Omental fat pad (tissue), 4 donors: ENCODE results near the gene TOX2. TPM values are rescaled to one million over a fixed set of nuclear protein-coding genes. Genes with fewer than 3 reads are reported as not detected.

Experiments
- ATAC-seq: fragments of 150-250 bp; one replicate; pipeline ENCODE4 v1.9.1; 2016; ENCODE audit warnings: mild to moderate bottlenecking, moderate library complexity; ENCODE audit not compliant: low FRiP score
- DNase-seq: peaks from one replicate; pipeline ENCODE4 v3.0.0-alpha.2; 2019; ENCODE audit warnings: low spot score
- CTCF ChIP-seq, 3 donors: fragments of 450-650 bp; IDR thresholded peaks; one replicate each; pipeline ENCODE4 v1.5.1; 2016 to 2017; ENCODE audit warnings: antibody characterized with exemption in 3 of 3, mild to moderate bottlenecking in 3 of 3, moderate library complexity in 2 of 3
- total RNA-seq, 4 donors: library from RNA; depleted of rRNA; stranded (reverse); fragments of >200 nt; gene quantifications; one replicate each; pipeline ENCODE4 v1.1.0, GENCODE V29; 2016

TOX2 gene
- total RNA-seq, 4 donors from 2014 or later: 0.44 to 7.1 (median 1.0) TPM

- TF ChIP-seq CTCF (IDR thresholded peaks at IDR 0.05): no peak
- no peak for ATAC-seq
- DNase-seq: no peak
Measured at GRCh38 chr20:44034965-44035635, 120.4 kb downstream of the TOX2 start.

- TF ChIP-seq CTCF (IDR thresholded peaks at IDR 0.05): no peak
- DNase-seq: no peak
- no peak for ATAC-seq
Measured at GRCh38 chr20:44035924-44036323, 121.3 kb downstream of the TOX2 start.

DNA sequence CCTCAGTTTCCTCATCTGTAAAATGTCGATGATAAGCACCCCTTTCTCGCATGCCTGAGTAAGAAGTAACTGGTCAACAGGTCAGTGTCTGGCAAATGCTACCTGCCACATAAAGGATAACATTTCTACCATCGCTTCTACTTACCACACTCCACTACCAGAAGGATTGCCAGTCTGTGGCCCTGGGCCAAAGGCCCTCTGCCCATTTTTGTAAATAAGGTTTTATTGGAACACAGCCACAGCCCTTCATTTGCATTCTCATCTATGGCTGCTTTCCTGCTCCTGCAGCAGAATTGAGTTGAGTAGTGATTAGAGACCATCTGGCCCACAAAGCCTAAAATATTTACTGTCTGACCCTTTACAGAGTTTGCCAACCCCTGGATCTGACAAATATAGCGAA lies 121.8 kb downstream of the TOX2 start:
- ATAC-seq: no peak
- no peak for TF ChIP-seq CTCF (IDR thresholded peaks at IDR 0.05)
- no peak for DNase-seq

GRCh38 chr20:44038681-44039123 lies 124.0 kb downstream of the TOX2 start:
- ATAC-seq (no peak), DNase-seq (no peak)
- no peak for TF ChIP-seq CTCF (IDR thresholded peaks at IDR 0.05)

DNA sequence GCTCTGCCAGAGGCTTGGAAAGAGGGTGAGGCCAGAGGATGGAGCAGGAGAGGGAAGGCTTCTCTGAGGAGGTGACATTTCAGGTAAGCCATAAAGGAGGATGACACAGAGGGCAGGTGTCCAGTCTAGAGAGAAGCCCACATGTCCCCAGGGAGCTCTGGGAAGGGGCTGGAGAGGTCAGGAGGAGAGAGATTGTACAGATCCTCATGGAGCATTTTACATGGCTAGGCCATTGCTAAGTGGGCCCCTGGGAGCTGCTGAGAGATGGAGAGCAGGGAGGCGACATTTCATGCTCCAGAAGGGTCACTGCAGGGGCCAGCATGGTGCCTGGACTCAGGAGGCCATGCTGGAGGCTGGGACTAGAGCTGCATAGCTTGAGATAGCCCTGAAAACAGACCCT lies 124.5 kb downstream of the TOX2 start:
- no peak for TF ChIP-seq CTCF (IDR thresholded peaks at IDR 0.05)
- ATAC-seq (no peak), DNase-seq (no peak)

DNA sequence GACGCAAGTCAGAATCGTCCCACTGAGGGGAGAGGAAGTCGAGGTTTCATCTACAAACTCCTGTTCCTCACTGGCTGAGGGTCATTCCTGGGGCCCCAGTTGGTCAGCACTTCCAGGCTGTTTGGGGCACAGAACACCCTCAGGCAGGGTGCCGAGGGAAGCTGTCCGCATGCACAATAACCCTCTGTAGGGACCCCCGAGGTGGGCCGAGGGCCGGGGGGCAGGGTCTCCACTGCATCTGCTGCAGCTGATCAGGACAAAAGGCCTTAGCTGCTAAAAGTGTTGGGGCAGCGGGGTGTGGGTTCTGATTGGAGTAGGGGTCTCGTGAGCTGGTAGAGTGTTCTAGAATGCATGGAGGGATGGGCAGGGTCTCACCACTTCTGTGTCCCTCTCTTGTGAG lies 125.1 kb downstream of the TOX2 start:
- ATAC-seq (no peak), DNase-seq (no peak)
- TF ChIP-seq CTCF (IDR thresholded peaks at IDR 0.05): no peak

DNA sequence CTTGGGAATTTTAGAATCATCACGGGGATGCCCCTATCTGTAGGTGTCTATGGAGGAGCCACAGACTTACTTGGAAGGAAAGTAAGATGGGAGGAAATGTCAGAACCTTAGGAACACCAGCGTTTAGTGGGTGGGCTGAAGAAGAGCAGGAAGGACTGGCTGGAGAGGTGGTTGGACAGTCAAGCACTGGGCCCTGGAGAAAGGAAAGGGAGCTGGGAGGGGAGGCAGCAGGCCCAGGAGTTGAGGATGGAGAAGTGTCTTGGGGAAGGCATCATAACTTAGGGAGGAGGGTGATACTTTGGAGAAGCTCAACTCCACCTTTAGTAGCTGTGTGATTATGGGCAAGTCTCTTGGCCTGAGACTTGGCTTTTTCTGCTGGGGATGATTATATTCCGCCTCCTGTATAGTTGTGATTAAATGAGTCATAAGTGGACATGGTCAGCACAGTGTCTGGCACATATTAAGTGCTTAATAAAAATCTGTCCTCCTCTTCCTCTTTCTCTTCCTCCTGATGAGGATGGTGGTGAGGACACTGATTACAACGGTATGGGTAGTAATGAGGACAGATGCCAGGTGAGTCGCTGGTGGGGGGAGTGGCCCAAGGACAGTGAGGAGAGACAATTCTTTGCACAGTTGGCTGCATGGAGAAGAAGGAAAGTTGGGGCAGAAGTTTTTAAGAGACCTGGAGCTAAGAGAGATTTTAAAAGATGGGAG lies 125.7 kb downstream of the TOX2 start:
- DNase-seq (no peak), ATAC-seq (no peak)
- no peak for TF ChIP-seq CTCF (IDR thresholded peaks at IDR 0.05)
